Fibroblast of lung (primary cell): ENCODE results near the gene TBCC.

Source experiments
- CTCF ChIP-seq, 2 donors: IDR thresholded peaks in 1 of 2; conservative IDR thresholded peaks in 1 of 2; 1 replicate in 1 of 2; 2 replicates in 1 of 2; pipeline ENCODE4 v1.5.1; 2011 to 2012; ENCODE audit warnings: low read length in 2 of 2, control low read depth in 1 of 2, inconsistent platforms in 1 of 2, low read depth in 1 of 2, mild to moderate bottlenecking in 1 of 2
- EZH2 ChIP-seq: IDR thresholded peaks from 2 replicates; pipeline ENCODE4 v1.5.1; 2012; ENCODE audit warnings: low read length, control low read depth, mild to moderate bottlenecking; ENCODE audit errors: missing control alignments

DNA sequence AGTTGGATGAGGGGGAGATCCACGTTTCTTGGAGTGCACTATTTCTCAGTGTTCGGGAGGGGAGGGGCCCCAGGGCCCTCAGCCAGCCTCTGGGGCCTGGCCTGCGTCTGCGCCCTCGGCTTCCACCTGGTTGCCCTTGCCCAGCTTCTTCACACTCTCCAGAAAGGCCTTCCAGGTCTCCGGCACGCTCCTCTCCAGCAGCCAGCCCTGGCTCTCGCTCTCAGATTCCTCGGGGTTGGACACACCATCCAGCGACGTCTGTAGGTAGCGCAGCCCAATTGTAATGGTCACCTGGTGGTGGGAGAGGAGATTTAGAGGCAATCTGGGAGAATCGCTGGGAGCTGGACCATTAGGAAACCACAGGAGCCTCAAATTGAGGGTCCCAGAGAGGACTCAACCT lies 47.7 kb downstream of the TBCC start:
- TF ChIP-seq CTCF (conservative IDR thresholded peaks at IDR 0.05 in 1 of 2, IDR thresholded peaks at IDR 0.05 in 1 of 2; ENCODE audit: low read depth in 1 of 2, low read length in 2 of 2) (no peak), EZH2 (no peak)
